Astrocyte (in vitro differentiated cells and primary cell): ENCODE measurements around the gene ALG2. TPM values are rescaled to one million over a fixed set of nuclear protein-coding genes. Genes with fewer than 3 reads are reported as not detected.

Experiments used
- DNase-seq: peaks from one replicate; pipeline ENCODE4 v3.0.0-alpha.2; 2010; ENCODE audit warnings: low read depth
- FAIRE-seq: peaks from 2 replicates; lab custom pipeline; 2011; peaks lifted over from hg19 to GRCh38; lab: Jason Lieb, UNC
- H2AFZ ChIP-seq: 2 replicates; pipeline ENCODE4 v1.6.0; 2012; ENCODE audit warnings: low read depth, low read length, inconsistent platforms
- H3K27ac ChIP-seq: 2 replicates; pipeline ENCODE4 v1.5.1; 2011; ENCODE audit warnings: low read depth, low read length, inconsistent platforms
- H3K27me3 ChIP-seq: 2 replicates; pipeline ENCODE4 v1.6.0; 2011; ENCODE audit warnings: low read length, inconsistent platforms; ENCODE audit not compliant: insufficient read depth
- H3K36me3 ChIP-seq: 2 replicates; pipeline ENCODE4 v1.5.1; 2011; ENCODE audit warnings: low read length, inconsistent platforms; ENCODE audit not compliant: insufficient read depth
- H3K4me1 ChIP-seq: 2 replicates; pipeline ENCODE4 v1.5.1; 2011; ENCODE audit warnings: low read length, inconsistent platforms; ENCODE audit not compliant: insufficient read depth
- H3K4me2 ChIP-seq: 2 replicates; pipeline ENCODE4 v1.6.0; 2012; ENCODE audit warnings: low read length, inconsistent platforms
- H3K4me3 ChIP-seq: 2 replicates; pipeline ENCODE4 v1.5.1; 2011; ENCODE audit warnings: low read depth, mild to moderate bottlenecking, low read length, inconsistent platforms; ENCODE audit not compliant: insufficient read depth
- H3K79me2 ChIP-seq: 2 replicates; pipeline ENCODE4 v1.6.0; 2012; ENCODE audit warnings: mild to moderate bottlenecking, low read length, inconsistent platforms; ENCODE audit not compliant: insufficient read depth
- H3K9ac ChIP-seq: 2 replicates; pipeline ENCODE4 v1.6.0; 2012; ENCODE audit warnings: mild to moderate bottlenecking, low read length, inconsistent platforms
- H3K9me3 ChIP-seq: 2 replicates; pipeline ENCODE4 v1.5.1; 2012; ENCODE audit warnings: low read depth, mild to moderate bottlenecking, low read length, inconsistent platforms; ENCODE audit not compliant: insufficient read depth
- H4K20me1 ChIP-seq: 2 replicates; pipeline ENCODE4 v1.6.0; 2012; ENCODE audit warnings: low read length, inconsistent platforms; ENCODE audit not compliant: insufficient read depth
- H3K27ac Mint-ChIP-seq: one replicate; pipeline ENCODE4 v1.8.0; 2021; ENCODE audit warnings: mild to moderate bottlenecking, mixed read lengths; ENCODE audit not compliant: unreplicated experiment
- H3K27me3 Mint-ChIP-seq: one replicate; pipeline ENCODE4 v1.8.0; 2021; ENCODE audit warnings: low read depth, mixed read lengths; ENCODE audit not compliant: unreplicated experiment
- H3K36me3 Mint-ChIP-seq: one replicate; pipeline ENCODE4 v1.8.0; 2021; ENCODE audit warnings: low read depth, mixed read lengths; ENCODE audit not compliant: unreplicated experiment
- H3K4me1 Mint-ChIP-seq: one replicate; pipeline ENCODE4 v1.8.0; 2021; ENCODE audit warnings: low read depth, mixed read lengths; ENCODE audit not compliant: unreplicated experiment
- H3K4me3 Mint-ChIP-seq: one replicate; pipeline ENCODE4 v1.8.0; 2021; ENCODE audit warnings: mild to moderate bottlenecking, moderate library complexity, mixed read lengths; ENCODE audit not compliant: unreplicated experiment
- H3K9me3 Mint-ChIP-seq: one replicate; pipeline ENCODE4 v1.8.0; 2021; ENCODE audit warnings: mild to moderate bottlenecking, mixed read lengths; ENCODE audit not compliant: unreplicated experiment
- CTCF ChIP-seq: IDR thresholded peaks from 2 replicates; pipeline ENCODE4 v1.5.1; 2011; ENCODE audit warnings: low read depth, mild to moderate bottlenecking, inconsistent platforms, low read length, moderate library complexity; ENCODE audit not compliant: insufficient read depth
- EZH2 ChIP-seq: IDR thresholded peaks from 2 replicates; pipeline ENCODE4 v1.6.1; 2012; ENCODE audit warnings: mild to moderate bottlenecking, low read length, inconsistent platforms; ENCODE audit not compliant: insufficient read depth
- total RNA-seq: library from RNA; stranded (reverse); gene quantifications from 2 replicates; pipeline ENCODE4 v1.2.1, GENCODE V29; 2021

The ALG2 gene
- total RNA-seq, 1 donor from 2014 or later: 33.3 TPM

GRCh38 chr9:99201603-99202002, 20.1 kb downstream of the ALG2 start:
- Mint-ChIP-seq H3K27me3 (peaks cover 13% of the 10 kb centered on the region), H3K27ac (no peak overlapping the region), H3K9me3 (peaks cover 2% of the 10 kb centered on the region), H3K4me1 (peaks cover 2% of the 10 kb centered on the region), H3K4me3 (no peak overlapping the region), H3K36me3 (no peaks in the 10 kb centered on the region)
- no peaks in the 10 kb centered on the region for H4K20me1 ChIP-seq
- H3K79me2 ChIP-seq: no peaks in the 10 kb centered on the region
- no peak overlapping the region for H3K27ac ChIP-seq
- H3K4me1 ChIP-seq: no peaks in the 10 kb centered on the region
- TF ChIP-seq CTCF (no peak), EZH2 (no peak)
- no peak for FAIRE-seq
- H3K27me3 ChIP-seq: no peaks in the 10 kb centered on the region
- no peak overlapping the region for H3K9ac ChIP-seq
- no peaks in the 10 kb centered on the region for H3K9me3 ChIP-seq
- DNase-seq: no peak
- H3K4me3 ChIP-seq: no peak overlapping the region
- H3K36me3 ChIP-seq: no peaks in the 10 kb centered on the region
- H2AFZ ChIP-seq: no peak overlapping the region
- H3K4me2 ChIP-seq: no peak overlapping the region

- peaks cover 2% of the 10 kb centered on the region for H3K4me1 Mint-ChIP-seq
- no peaks in the 10 kb centered on the region for H3K79me2 ChIP-seq
- H3K4me1 ChIP-seq: no peaks in the 10 kb centered on the region
- H3K9me3 ChIP-seq: no peaks in the 10 kb centered on the region
- DNase-seq (no peak), FAIRE-seq (no peak)
- H4K20me1 ChIP-seq: no peaks in the 10 kb centered on the region
- TF ChIP-seq EZH2 (no peak), CTCF (no peak)
- no peaks in the 10 kb centered on the region for H3K36me3 ChIP-seq
- H2AFZ ChIP-seq: no peak overlapping the region
- no peak overlapping the region for H3K4me2 ChIP-seq
- no peak overlapping the region for H3K27ac Mint-ChIP-seq
- H3K9ac ChIP-seq: no peak overlapping the region
- no peaks in the 10 kb centered on the region for H3K36me3 Mint-ChIP-seq
- peaks cover 4% of the 10 kb centered on the region for H3K9me3 Mint-ChIP-seq
- H3K27me3 ChIP-seq: no peaks in the 10 kb centered on the region
- H3K27ac ChIP-seq: no peak overlapping the region
- no peak overlapping the region for H3K4me3 Mint-ChIP-seq
- H3K27me3 Mint-ChIP-seq: peaks cover 14% of the 10 kb centered on the region
- no peak overlapping the region for H3K4me3 ChIP-seq
Observed at GRCh38 chr9:99199938-99200539, 21.7 kb downstream of the ALG2 start.

- no peak overlapping the region for H3K27ac ChIP-seq
- no peak overlapping the region for H3K4me3 ChIP-seq
- H3K9me3 Mint-ChIP-seq: peaks cover 4% of the 10 kb centered on the region
- H3K9me3 ChIP-seq: no peaks in the 10 kb centered on the region
- DNase-seq (no peak), FAIRE-seq (no peak)
- H3K4me2 ChIP-seq: no peak overlapping the region
- no peak overlapping the region for H3K27ac Mint-ChIP-seq
- no peaks in the 10 kb centered on the region for H3K27me3 ChIP-seq
- no peaks in the 10 kb centered on the region for H3K36me3 ChIP-seq
- no peaks in the 10 kb centered on the region for H3K4me1 ChIP-seq
- no peaks in the 10 kb centered on the region for H4K20me1 ChIP-seq
- no peak overlapping the region for H3K9ac ChIP-seq
- H3K79me2 ChIP-seq: no peaks in the 10 kb centered on the region
- no peak overlapping the region for H2AFZ ChIP-seq
- peaks cover 14% of the 10 kb centered on the region for H3K27me3 Mint-ChIP-seq
- H3K4me3 Mint-ChIP-seq: no peak overlapping the region
- peaks cover 2% of the 10 kb centered on the region for H3K4me1 Mint-ChIP-seq
- TF ChIP-seq EZH2 (no peak), CTCF (no peak)
- H3K36me3 Mint-ChIP-seq: no peaks in the 10 kb centered on the region
Observed at GRCh38 chr9:99197987-99198386, 23.8 kb downstream of the ALG2 start.
